Breast epithelium (tissue), 3 donors: ENCODE results near the gene KRTAP4-16.

Source experiments
- CTCF ChIP-seq, 3 donors: fragments of 450-650 bp; IDR thresholded peaks; one replicate each; pipeline ENCODE4 v1.5.1; 2016 to 2017; ENCODE audit warnings: antibody characterized with exemption in 3 of 3, mild to moderate bottlenecking in 3 of 3, moderate library complexity in 3 of 3
- POLR2A ChIP-seq: fragments of 450-650 bp; IDR thresholded peaks from one replicate; pipeline ENCODE4 v1.6.1; 2016; ENCODE audit warnings: antibody characterized with exemption, mild to moderate bottlenecking, moderate library complexity
- POLR2AphosphoS5 ChIP-seq, 3 donors: sonication (generic); formaldehyde crosslinking; IDR thresholded peaks; one replicate each; pipeline ENCODE4 v1.6.1; 2017; ENCODE audit warnings: antibody characterized with exemption in 3 of 3

- TF ChIP-seq POLR2A, result no peak
- no peak for TF ChIP-seq CTCF (IDR thresholded peaks at IDR 0.05)
- TF ChIP-seq POLR2AphosphoS5 (IDR thresholded peaks at IDR 0.05), result no peak
Measured at GRCh38 chr17:41103896-41104295, 1.9 kb upstream of the KRTAP4-16 start.
